Fibroblast of lung (primary cell): Measurements from ENCODE around the gene POT1. TPM values are rescaled to one million over a fixed set of nuclear protein-coding genes. Genes with fewer than 3 reads are reported as not detected.

Experiments used
- DNase-seq, 2 donors: peaks; one replicate each; pipeline versions ENCODE4 v3.0.0 to v3.0.0-alpha.2; 2010; ENCODE audit warnings: low read depth in 2 of 2
- H2AFZ ChIP-seq: 2 replicates; pipeline ENCODE4 v1.5.1; 2012; ENCODE audit warnings: low read length, control low read depth, inconsistent platforms
- H3K27ac ChIP-seq: 2 replicates; pipeline ENCODE4 v1.5.1; 2011; ENCODE audit warnings: low read length, control low read depth; ENCODE audit not compliant: insufficient read depth
- H3K27me3 ChIP-seq: 2 replicates; pipeline ENCODE4 v1.5.1; 2011; ENCODE audit warnings: mild to moderate bottlenecking, low read length; ENCODE audit not compliant: control insufficient read depth, insufficient read depth
- H3K36me3 ChIP-seq: 2 replicates; pipeline ENCODE4 v1.5.1; 2011; ENCODE audit warnings: low read length; ENCODE audit not compliant: control insufficient read depth, insufficient read depth
- H3K4me1 ChIP-seq: 2 replicates; pipeline ENCODE4 v1.5.1; 2011; ENCODE audit warnings: low read length; ENCODE audit not compliant: control insufficient read depth, insufficient read depth; ENCODE audit errors: extremely low read depth
- H3K4me2 ChIP-seq: 2 replicates; pipeline ENCODE4 v1.5.1; 2011; ENCODE audit warnings: low read length, control low read depth; ENCODE audit not compliant: insufficient read depth; ENCODE audit errors: extremely low read depth
- H3K4me3 ChIP-seq, 4 experiments: fragments of 200-600 bp in 1 of 4; sonication (generic) in 1 of 4; replicated peaks in 1 of 4; 2 replicates each; pipeline ENCODE4 v1.5.1; 2011 to 2016; ENCODE audit warnings: low read length in 4 of 4, low read depth in 3 of 4, mild to moderate bottlenecking in 3 of 4, control low read depth in 2 of 4, inconsistent platforms in 1 of 4, mixed read lengths in 1 of 4; ENCODE audit not compliant: insufficient read depth in 1 of 4; ENCODE audit errors: control extremely low read depth in 1 of 4
- H3K79me2 ChIP-seq: 2 replicates; pipeline ENCODE4 v1.5.1; 2012; ENCODE audit warnings: mild to moderate bottlenecking, low read length, inconsistent platforms; ENCODE audit not compliant: control insufficient read depth, insufficient read depth
- H3K9ac ChIP-seq: 2 replicates; pipeline ENCODE4 v1.5.1; 2011; ENCODE audit warnings: mild to moderate bottlenecking, low read length, control low read depth; ENCODE audit not compliant: insufficient read depth
- H3K9me3 ChIP-seq: 2 replicates; pipeline ENCODE4 v1.5.1; 2012; ENCODE audit warnings: low read depth, low read length; ENCODE audit not compliant: control insufficient read depth, insufficient read depth
- H4K20me1 ChIP-seq: 2 replicates; pipeline ENCODE4 v1.5.1; 2011; ENCODE audit warnings: low read length; ENCODE audit not compliant: control insufficient read depth, insufficient read depth; ENCODE audit errors: extremely low read depth
- EZH2 ChIP-seq: IDR thresholded peaks from 2 replicates; pipeline ENCODE4 v1.5.1; 2012; ENCODE audit warnings: low read length, control low read depth, mild to moderate bottlenecking; ENCODE audit errors: missing control alignments
- polyA plus RNA-seq, 2 donors: library from polyadenylated mRNA; depleted of rRNA in 1 of 2; stranded (reverse) in 1 of 2; unstranded in 1 of 2; fragments of >200 nt; gene quantifications; 2 replicates each; pipeline ENCODE4 v1.2.1, GENCODE V29; 2011 to 2012; ENCODE audit warnings: missing spikeins in 1 of 2
- total RNA-seq: library from RNA; depleted of rRNA; stranded (reverse); fragments of >200 nt; gene quantifications from 2 replicates; pipeline ENCODE4 v1.2.1, GENCODE V29; 2014
- TF ChIP-seq, protein P1 (sequence below), 2 donors: IDR thresholded peaks in 1 of 2; conservative IDR thresholded peaks in 1 of 2; 1 replicate in 1 of 2; 2 replicates in 1 of 2; pipeline ENCODE4 v1.5.1; 2011 to 2012; ENCODE audit warnings: low read length in 2 of 2, control low read depth in 1 of 2, inconsistent platforms in 1 of 2, low read depth in 1 of 2, mild to moderate bottlenecking in 1 of 2

POT1 gene
- total and polyA plus RNA-seq, 2 donors (not counting 1 experiment from before 2014, with no cell fraction given): 25.1 to 49.5 TPM

DNA sequence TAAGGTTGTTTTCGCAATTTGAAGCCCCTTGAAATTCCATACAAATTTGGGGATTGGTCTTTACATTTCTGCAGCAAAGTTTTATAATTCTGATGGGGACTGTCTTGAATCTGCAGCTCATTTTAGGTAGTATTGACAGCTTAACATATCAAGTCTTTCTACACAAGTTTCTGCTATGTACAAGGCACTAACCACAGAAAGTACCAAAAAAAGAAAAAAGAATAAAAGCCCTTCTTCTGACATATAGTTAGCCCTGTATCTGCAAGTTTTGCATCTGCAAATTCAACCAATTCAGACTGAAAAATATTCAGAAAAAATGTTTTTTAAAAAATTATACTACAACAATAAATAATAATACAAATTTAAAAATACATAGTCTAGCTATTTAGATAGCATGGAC, 15.3 kb downstream of the POT1 start:
- no peak overlapping the region for H3K27ac ChIP-seq
- TF ChIP-seq EZH2: no peak
- TF ChIP-seq, protein P1, sequence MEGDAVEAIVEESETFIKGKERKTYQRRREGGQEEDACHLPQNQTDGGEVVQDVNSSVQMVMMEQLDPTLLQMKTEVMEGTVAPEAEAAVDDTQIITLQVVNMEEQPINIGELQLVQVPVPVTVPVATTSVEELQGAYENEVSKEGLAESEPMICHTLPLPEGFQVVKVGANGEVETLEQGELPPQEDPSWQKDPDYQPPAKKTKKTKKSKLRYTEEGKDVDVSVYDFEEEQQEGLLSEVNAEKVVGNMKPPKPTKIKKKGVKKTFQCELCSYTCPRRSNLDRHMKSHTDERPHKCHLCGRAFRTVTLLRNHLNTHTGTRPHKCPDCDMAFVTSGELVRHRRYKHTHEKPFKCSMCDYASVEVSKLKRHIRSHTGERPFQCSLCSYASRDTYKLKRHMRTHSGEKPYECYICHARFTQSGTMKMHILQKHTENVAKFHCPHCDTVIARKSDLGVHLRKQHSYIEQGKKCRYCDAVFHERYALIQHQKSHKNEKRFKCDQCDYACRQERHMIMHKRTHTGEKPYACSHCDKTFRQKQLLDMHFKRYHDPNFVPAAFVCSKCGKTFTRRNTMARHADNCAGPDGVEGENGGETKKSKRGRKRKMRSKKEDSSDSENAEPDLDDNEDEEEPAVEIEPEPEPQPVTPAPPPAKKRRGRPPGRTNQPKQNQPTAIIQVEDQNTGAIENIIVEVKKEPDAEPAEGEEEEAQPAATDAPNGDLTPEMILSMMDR (conservative IDR thresholded peaks at IDR 0.05 in 1 of 2, IDR thresholded peaks at IDR 0.05 in 1 of 2; ENCODE audit: low read depth in 1 of 2, low read length in 2 of 2): no peak
- DNase-seq: no peak
- H3K4me2 ChIP-seq: no peak overlapping the region
- H2AFZ ChIP-seq: no peak overlapping the region
- H4K20me1 ChIP-seq: no peaks in the 10 kb centered on the region
- H3K9me3 ChIP-seq: no peaks in the 10 kb centered on the region
- H3K27me3 ChIP-seq: no peaks in the 10 kb centered on the region
- no peaks in the 10 kb centered on the region for H3K4me1 ChIP-seq
- no peak overlapping the region for H3K9ac ChIP-seq
- H3K79me2 ChIP-seq: peaks cover 8% of the 10 kb centered on the region
- no peak overlapping the region for H3K4me3 ChIP-seq
- H3K36me3 ChIP-seq: no peaks in the 10 kb centered on the region

DNA sequence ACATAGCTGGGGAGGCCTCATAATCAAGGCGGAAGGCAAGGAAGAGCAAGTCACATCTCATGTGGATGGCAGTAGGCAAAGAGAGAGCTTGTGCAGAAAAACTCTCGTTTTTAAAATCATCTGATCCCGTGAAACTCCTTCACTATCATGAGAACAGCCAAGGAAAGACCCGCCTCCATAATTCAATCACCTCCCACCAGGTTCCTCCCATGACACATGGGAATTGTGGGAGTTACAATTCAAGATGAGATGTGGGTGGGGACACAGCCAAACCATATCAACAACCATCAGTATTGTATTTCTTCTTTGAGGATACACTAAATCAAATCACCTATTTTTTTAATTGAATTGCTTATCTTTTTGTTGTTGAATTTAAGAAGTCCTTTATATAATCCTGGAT, 16.7 kb downstream of the POT1 start:
- peaks cover 1% of the 10 kb centered on the region for H4K20me1 ChIP-seq
- no peak overlapping the region for H2AFZ ChIP-seq
- H3K4me3 ChIP-seq: no peak overlapping the region
- H3K36me3 ChIP-seq: no peaks in the 10 kb centered on the region
- TF ChIP-seq EZH2: no peak
- TF ChIP-seq, protein P1 (conservative IDR thresholded peaks at IDR 0.05 in 1 of 2, IDR thresholded peaks at IDR 0.05 in 1 of 2; ENCODE audit: low read depth in 1 of 2, low read length in 2 of 2): no peak
- no peak overlapping the region for H3K4me2 ChIP-seq
- peaks cover 3% of the 10 kb centered on the region for H3K79me2 ChIP-seq
- no peaks in the 10 kb centered on the region for H3K27me3 ChIP-seq
- H3K27ac ChIP-seq: no peak overlapping the region
- no peaks in the 10 kb centered on the region for H3K4me1 ChIP-seq
- no peak for DNase-seq
- H3K9me3 ChIP-seq: no peaks in the 10 kb centered on the region
- no peak overlapping the region for H3K9ac ChIP-seq

DNA sequence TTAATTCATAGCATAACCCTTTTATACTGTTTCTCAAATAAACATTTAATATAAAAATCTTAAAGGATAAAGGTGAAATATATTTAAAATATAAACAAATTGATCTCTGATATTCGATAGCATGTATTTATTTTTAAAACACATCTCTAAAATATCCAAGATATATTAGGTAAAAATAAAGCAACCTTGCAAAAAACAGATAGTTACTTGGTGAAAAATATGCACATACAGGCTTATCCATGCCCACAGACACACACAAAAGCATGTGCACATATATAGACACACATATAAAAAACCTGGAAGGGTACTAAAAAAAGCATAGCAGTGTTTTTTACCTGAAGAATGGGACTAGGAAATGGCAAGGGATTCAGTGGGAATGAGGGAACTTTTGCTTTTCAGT, 19.8 kb downstream of the POT1 start:
- Histone ChIP-seq H4K20me1 (peaks cover 1% of the 10 kb centered on the region), H3K4me2 (no peak overlapping the region), H3K9ac (no peak overlapping the region), H2AFZ (no peak overlapping the region), H3K9me3 (no peaks in the 10 kb centered on the region), H3K4me3 (no peak overlapping the region), H3K36me3 (no peaks in the 10 kb centered on the region), H3K4me1 (no peaks in the 10 kb centered on the region), H3K27me3 (no peaks in the 10 kb centered on the region), H3K79me2 (no peaks in the 10 kb centered on the region), H3K27ac (no peak overlapping the region)
- DNase-seq: no peak
- no peak for TF ChIP-seq EZH2
- TF ChIP-seq, protein P1 (conservative IDR thresholded peaks at IDR 0.05 in 1 of 2, IDR thresholded peaks at IDR 0.05 in 1 of 2; ENCODE audit: low read depth in 1 of 2, low read length in 2 of 2): no peak
